IMR-90 (cell line): ENCODE data around the gene DIP2A. TPM values are rescaled to one million over a fixed set of nuclear protein-coding genes. Genes with fewer than 3 reads are reported as not detected.

ENCODE experiments used
- ATAC-seq: fragments of 200-7000 bp; cut with Tn5 transposase; 2 replicates; pipeline ENCODE4 v1.9.1; 2020; ENCODE audit warnings: low read depth, mild to moderate bottlenecking, moderate library complexity
- BruUV-seq: library from RNA; stranded (reverse); fragments of 400-500 nt; replicated peaks from 2 replicates; lab custom pipeline; 2021; lab: Mats Ljungman, UMichigan
- CTCF ChIA-PET: fragments of 300-600 bp; formaldehyde crosslinking; extraction: SDS; loops from one replicate; lab custom pipeline; 2021; ENCODE audit warnings: antibody characterized with exemption; lab: Yijun Ruan, JAX
- POLR2A ChIA-PET: fragments of 300-600 bp; sonication (Branson Sonifier 250); formaldehyde crosslinking; loops from one replicate; lab custom pipeline; 2022; ENCODE audit warnings: antibody characterized with exemption; ENCODE audit not compliant: unreplicated experiment; lab: Charles Lee
- DNase-seq: peaks from one replicate; pipeline ENCODE4 v3.0.0; 2013
- H2AFZ ChIP-seq: replicated peaks from 2 replicates; pipeline ENCODE3; 2013; ENCODE audit warnings: low read length, mild to moderate bottlenecking; ENCODE audit not compliant: poor library complexity
- H2AK5ac ChIP-seq: 2 replicates; pipeline ENCODE4 v1.6.1; 2013; ENCODE audit warnings: low read depth, low read length, inconsistent platforms
- H2AK9ac ChIP-seq: replicated peaks from 2 replicates; pipeline ENCODE3; 2013; ENCODE audit warnings: mild to moderate bottlenecking, low read depth, low read length, moderate library complexity; ENCODE audit not compliant: poor library complexity
- H2BK120ac ChIP-seq: 2 replicates; pipeline ENCODE4 v1.6.1; 2013; ENCODE audit warnings: low read depth, low read length, inconsistent platforms
- H2BK15ac ChIP-seq: 3 replicates; pipeline ENCODE4 v1.6.1; 2013; ENCODE audit warnings: low read depth, low read length, inconsistent platforms
- H2BK20ac ChIP-seq: 2 replicates; pipeline ENCODE4 v1.6.1; 2013; ENCODE audit warnings: low read depth, mild to moderate bottlenecking, inconsistent platforms, low read length, moderate library complexity
- H2BK5ac ChIP-seq: 2 replicates; pipeline ENCODE4 v1.6.1; 2013; ENCODE audit warnings: mild to moderate bottlenecking, low read depth, low read length, inconsistent platforms; ENCODE audit not compliant: poor library complexity, severe bottlenecking
- H3K14ac ChIP-seq: replicated peaks from 2 replicates; pipeline ENCODE4 v1.6.1; 2013; ENCODE audit warnings: low read depth, low read length, inconsistent platforms
- H3K18ac ChIP-seq: 2 replicates; pipeline ENCODE4 v1.6.1; 2013; ENCODE audit warnings: low read depth, low read length, control low read depth
- H3K23ac ChIP-seq: 2 replicates; pipeline ENCODE4 v1.6.1; 2013; ENCODE audit warnings: low read depth, low read length, inconsistent platforms
- H3K27ac ChIP-seq: 2 replicates; pipeline ENCODE4 v1.5.1; 2013; ENCODE audit warnings: mild to moderate bottlenecking, control low read depth, low read length; ENCODE audit not compliant: insufficient read depth
- H3K27me3 ChIP-seq: 2 replicates; pipeline ENCODE4 v1.6.1; 2013; ENCODE audit warnings: low read length; ENCODE audit not compliant: control insufficient read depth, insufficient read depth
- H3K36me3 ChIP-seq: 2 replicates; pipeline ENCODE4 v1.6.1; 2013; ENCODE audit warnings: low read length, mixed read lengths; ENCODE audit not compliant: control insufficient read depth, insufficient read depth
- H3K4ac ChIP-seq: 2 replicates; pipeline ENCODE4 v1.6.1; 2013; ENCODE audit warnings: low read depth, low read length, inconsistent platforms
- H3K4me1 ChIP-seq: 2 replicates; pipeline ENCODE4 v1.6.1; 2013; ENCODE audit warnings: low read length, mixed read lengths; ENCODE audit not compliant: control insufficient read depth, insufficient read depth
- H3K4me2 ChIP-seq: 2 replicates; pipeline ENCODE4 v1.6.1; 2013; ENCODE audit warnings: low read depth, mild to moderate bottlenecking, control low read depth, low read length, moderate library complexity
- H3K4me3 ChIP-seq: 2 replicates; pipeline ENCODE4 v1.5.1; 2013; ENCODE audit warnings: low read depth, mild to moderate bottlenecking, control low read depth, low read length, moderate library complexity; ENCODE audit not compliant: insufficient read depth
- H3K56ac ChIP-seq: 2 replicates; pipeline ENCODE4 v1.6.1; 2013; ENCODE audit warnings: low read length, inconsistent platforms; ENCODE audit not compliant: insufficient read depth; ENCODE audit errors: extremely low read depth
- H3K79me1 ChIP-seq, 2 experiments: 2 replicates each; pipeline ENCODE4 v1.6.1; 2013; ENCODE audit warnings: low read length in 2 of 2, inconsistent platforms in 1 of 2, low read depth in 1 of 2
- H3K9ac ChIP-seq: 2 replicates; pipeline ENCODE4 v1.6.1; 2013; ENCODE audit warnings: low read depth, low read length, control low read depth
- H3K9me1 ChIP-seq: 2 replicates; pipeline ENCODE4 v1.6.1; 2013; ENCODE audit warnings: low read length, inconsistent platforms; ENCODE audit not compliant: insufficient read depth
- H3K9me3 ChIP-seq: 2 replicates; pipeline ENCODE4 v1.6.1; 2013; ENCODE audit warnings: low read length; ENCODE audit not compliant: control insufficient read depth, insufficient read depth
- H4K20me1 ChIP-seq: 2 replicates; pipeline ENCODE4 v1.6.1; 2013; ENCODE audit warnings: low read length, inconsistent platforms; ENCODE audit not compliant: insufficient read depth
- H4K5ac ChIP-seq: 2 replicates; pipeline ENCODE4 v1.6.1; 2013; ENCODE audit warnings: mild to moderate bottlenecking, low read depth, low read length, control low read depth
- H4K8ac ChIP-seq, 2 experiments: 2 replicates each; pipeline ENCODE4 v1.6.1; 2013; ENCODE audit warnings: low read depth in 2 of 2, low read length in 2 of 2, control low read depth in 1 of 2, inconsistent platforms in 1 of 2
- H4K91ac ChIP-seq: 2 replicates; pipeline ENCODE4 v1.6.1; 2013; ENCODE audit warnings: low read depth, low read length, inconsistent platforms; ENCODE audit not compliant: insufficient read depth
- BHLHE40 ChIP-seq: fragments of 150-350 bp; IDR thresholded peaks from 2 replicates; pipeline ENCODE4 v1.6.1; 2016; ENCODE audit warnings: mild to moderate bottlenecking, low read depth, low read length
- FOS ChIP-seq: fragments of 150-350 bp; IDR thresholded peaks from 2 replicates; pipeline ENCODE4 v1.6.1; 2016; ENCODE audit warnings: low read depth, low read length
- MAZ ChIP-seq: IDR thresholded peaks from 2 replicates; pipeline ENCODE4 v1.6.1; 2012; ENCODE audit warnings: low read depth, mild to moderate bottlenecking, low read length, improper control_type of control experiment, moderate library complexity, borderline replicate concordance
- MXI1 ChIP-seq: IDR thresholded peaks from 2 replicates; pipeline ENCODE4 v1.6.1; 2012; ENCODE audit warnings: low read depth, mild to moderate bottlenecking, low read length, moderate library complexity, borderline replicate concordance
- POLR2A ChIP-seq: IDR thresholded peaks from 2 replicates; pipeline ENCODE4 v1.6.1; 2012; ENCODE audit warnings: mild to moderate bottlenecking, low read depth, low read length
- RCOR1 ChIP-seq: IDR thresholded peaks from 2 replicates; pipeline ENCODE4 v1.6.1; 2012; ENCODE audit warnings: mild to moderate bottlenecking, low read length, improper control_type of control experiment; ENCODE audit not compliant: insufficient replicate concordance
- WGBS, 2 experiments: methylation state at CpG; one replicate each; pipeline versions ENCODE4 v1.1.5 to v1.1.7; 2013; ENCODE audit warnings: missing lambda C conversion rate in 2 of 2; ENCODE audit not compliant: insufficient read length in 1 of 2; ENCODE audit errors: extremely low coverage in 2 of 2; 5-methylcytosine and 5-hydroxymethylcytosine counted together
- dilution Hi-C: fragments of 300-500 bp; cut with HindIII; formaldehyde crosslinking; loops from one replicate; pipeline ENCODE4 v1.14.3; 2018; ENCODE audit warnings: low sequenced_read_pairs; ENCODE audit not compliant: unreplicated experiment
- in situ Hi-C: fragments of 300-500 bp; cut with MboI; formaldehyde crosslinking; loops from 3 replicates; pipeline ENCODE4 v1.14.3; 2019; ENCODE audit warnings: low sequenced_read_pairs, inconsistent platforms, mixed read lengths
- intact Hi-C: fragments of 100-400 bp; cut with micrococcal nuclease; formaldehyde crosslinking; loops from 2 replicates; pipeline ENCODE4 v1.10.0; 2022
- polyA plus RNA-seq, 3 experiments: library from polyadenylated mRNA; depleted of rRNA; stranded (reverse); fragments of >200 nt; gene quantifications; 2 replicates each; pipeline ENCODE4 v1.2.3, GENCODE V29; 2012; ENCODE audit warnings: low replicate concordance in 1 of 3
- total RNA-seq: library from RNA; depleted of rRNA; stranded (reverse); fragments of >200 nt; gene quantifications from 2 replicates; pipeline ENCODE4 v1.2.3, GENCODE V29; 2012
- TF ChIP-seq, protein P1 (sequence below): fragments of 150-350 bp; IDR thresholded peaks from 2 replicates; pipeline ENCODE4 v1.6.1; 2017; ENCODE audit warnings: mild to moderate bottlenecking, antibody characterized with exemption, low read length, low read depth

DIP2A gene
- total and polyA plus RNA-seq, 2 of the 4 experiments (the other 2 are of a cell fraction): 17.9 to 24.3 TPM

DNA sequence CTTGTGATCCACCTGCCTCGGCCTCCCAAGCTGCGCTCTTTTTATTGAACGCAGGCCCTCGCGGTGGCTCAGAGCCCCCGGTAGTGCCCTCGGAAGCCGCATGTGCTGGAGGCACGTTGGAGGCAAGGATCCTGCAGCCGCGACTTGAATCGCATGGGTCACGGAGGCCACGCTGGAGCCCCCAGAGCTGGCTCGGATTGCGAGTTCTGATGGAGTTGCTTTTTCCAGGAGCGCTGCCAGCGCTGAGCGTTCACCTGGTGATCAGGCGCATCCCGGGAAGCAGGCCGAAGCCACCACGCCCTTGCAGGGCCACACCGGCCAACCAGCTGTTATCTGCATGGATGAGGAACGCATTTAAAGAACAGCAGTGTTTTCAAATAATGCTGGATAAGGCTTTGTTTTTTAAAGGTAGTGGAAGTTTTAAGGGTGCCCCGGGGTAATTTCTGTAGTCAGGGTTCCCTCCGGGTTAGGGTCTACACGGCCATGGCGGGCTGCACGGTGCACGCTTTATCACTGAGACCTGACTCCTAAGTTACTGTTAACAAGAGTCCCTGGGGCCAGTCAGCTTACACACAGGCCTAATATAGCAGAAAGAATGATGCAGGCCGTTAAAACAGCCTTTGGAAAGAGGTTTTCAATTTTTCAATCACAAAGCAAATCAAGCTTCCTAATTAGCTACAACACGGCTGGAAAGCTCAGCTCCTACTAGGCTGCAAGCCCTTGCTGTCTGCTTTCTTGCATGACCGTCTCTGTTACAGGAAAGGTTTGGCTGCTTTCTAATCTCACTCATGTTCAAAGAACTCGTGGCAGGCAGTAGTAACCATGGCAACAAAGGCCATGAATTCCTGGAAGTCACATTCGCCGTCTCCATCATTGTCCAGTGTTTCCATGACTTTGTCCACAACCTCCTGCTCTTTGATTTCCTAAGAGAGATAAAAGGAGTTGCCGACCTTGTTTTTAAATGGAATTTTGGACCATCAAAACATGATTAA is 140.2 kb downstream of the DIP2A start:
- ATAC-seq: peak; percentile 84
- POLR2A ChIA-PET: no interaction called here

More for the DNA sequence above, 140.2 kb downstream of the DIP2A start:
- H4K8ac ChIP-seq: peak overlapping the region in 1 of 2 experiments; percentile 55; a peak in 2 of 4 replicates
- H4K91ac ChIP-seq: peak overlapping the region; percentile 25; the same call in 1 of the 2 replicates
- peak overlapping the region; percentile 79 for H2BK20ac ChIP-seq
- H3K36me3 ChIP-seq: no peaks in the 10 kb centered on the region
- peak overlapping the region; percentile 34 for H3K4ac ChIP-seq
- peak overlapping the region; percentile 71; the same call in 1 of the 2 replicates for H2AK5ac ChIP-seq
- H3K27ac ChIP-seq: peak overlapping the region; percentile 12; the same call in 1 of the 2 replicates
- 90% methylated on average over 24 of the region's 38 CpGs; no CpG with 5 or more reads in 1 of the 2 experiments for WGBS, 2 experiments
- H3K4me3 ChIP-seq: no peak overlapping the region
- peak overlapping the region; percentile 63 for H2BK120ac ChIP-seq
- no peak overlapping the region for H2BK15ac ChIP-seq
- no peak overlapping the region for H3K9ac ChIP-seq
- no peak overlapping the region; the same call in none of the 2 replicates for H3K18ac ChIP-seq
- intact Hi-C loops: no loop called here
- H3K14ac ChIP-seq: peak overlapping the region; percentile 30; the same call in 1 of the 2 replicates
- H3K9me1 ChIP-seq: peaks cover 8% of the 10 kb centered on the region; the same call in 1 of the 2 replicates
- in situ Hi-C loops: no loop called here
- peak overlapping the region; percentile 37 for H2BK5ac ChIP-seq
- peak; percentile 92 for DNase-seq
- BruUV-seq: no TSS peak
- peaks cover 6% of the 10 kb centered on the region for H3K4me1 ChIP-seq
- dilution Hi-C loops: no loop called here
- H4K5ac ChIP-seq: peak overlapping the region; percentile 23; the same call in 1 of the 2 replicates
- peak overlapping the region; percentile 73 for H2AK9ac ChIP-seq
- H3K9me3 ChIP-seq: peaks cover 6% of the 10 kb centered on the region
- H3K27me3 ChIP-seq: no peaks in the 10 kb centered on the region
- CTCF ChIA-PET: no interaction called here
- TF ChIP-seq MXI1 (peak; percentile 78; the same call in 1 of the 2 replicates), BHLHE40 (peak; percentile 31; the same call in 1 of the 2 replicates), FOS (no peak), MAZ (no peak), RCOR1 (peak; percentile 64), POLR2A (no peak)
- TF ChIP-seq, protein P1, sequence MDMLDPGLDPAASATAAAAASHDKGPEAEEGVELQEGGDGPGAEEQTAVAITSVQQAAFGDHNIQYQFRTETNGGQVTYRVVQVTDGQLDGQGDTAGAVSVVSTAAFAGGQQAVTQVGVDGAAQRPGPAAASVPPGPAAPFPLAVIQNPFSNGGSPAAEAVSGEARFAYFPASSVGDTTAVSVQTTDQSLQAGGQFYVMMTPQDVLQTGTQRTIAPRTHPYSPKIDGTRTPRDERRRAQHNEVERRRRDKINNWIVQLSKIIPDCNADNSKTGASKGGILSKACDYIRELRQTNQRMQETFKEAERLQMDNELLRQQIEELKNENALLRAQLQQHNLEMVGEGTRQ: peak; percentile 53; the same call in 1 of the 2 replicates
- H3K4me2 ChIP-seq: peak overlapping the region; percentile 25; the same call in 1 of the 2 replicates
- H4K20me1 ChIP-seq: no peaks in the 10 kb centered on the region
- peak overlapping the region; percentile 44; the same call in 1 of the 2 replicates for H3K23ac ChIP-seq
- peak overlapping the region; percentile 62; the same call in 1 of the 2 replicates for H3K56ac ChIP-seq
- H2AFZ ChIP-seq: peak overlapping the region; percentile 50
- H3K79me1 ChIP-seq: no peaks in the 10 kb centered on the region
